Tibial artery (tissue), 4 donors: ENCODE data around the gene SOBP.
A peak's percentile ranks its signal among the peaks of the same experiment; 100 is the strongest.

Experiments
- DNase-seq, 2 donors: peaks; one replicate each; pipeline ENCODE4 v3.0.0-alpha.2; 2019
- H3K27ac ChIP-seq, 2 donors: fragments of 200-600 bp; sonication (generic) in 1 of 2; 1 replicate in 1 of 2; 2 replicates in 1 of 2; pipeline ENCODE4 v1.5.1; 2018 to 2019; ENCODE audit warnings: mild to moderate bottlenecking in 1 of 2
- H3K27me3 ChIP-seq, 2 donors: fragments of 200-600 bp; sonication (generic) in 1 of 2; one replicate each; pipeline versions ENCODE4 v1.5.1 to v1.6.0; 2016 to 2019
- H3K36me3 ChIP-seq, 3 donors: fragments of 200-600 bp; sonication (generic) in 2 of 3; one replicate each; pipeline ENCODE4 v1.5.1; 2016 to 2019; ENCODE audit warnings: mild to moderate bottlenecking in 2 of 3
- H3K4me1 ChIP-seq, 4 donors: fragments of 200-600 bp; sonication (generic) in 2 of 4; 1 replicate in 3 of 4; 2 replicates in 1 of 4; pipeline ENCODE4 v1.5.1; 2016 to 2019
- H3K4me3 ChIP-seq, 2 donors: fragments of 200-600 bp; sonication (generic) in 1 of 2; 1 replicate in 1 of 2; 2 replicates in 1 of 2; pipeline ENCODE4 v1.5.1; 2018 to 2019; ENCODE audit warnings: mild to moderate bottlenecking in 2 of 2
- H3K9me3 ChIP-seq, 3 donors: fragments of 200-600 bp; sonication (generic) in 1 of 3; one replicate each; pipeline ENCODE4 v1.5.1; 2016 to 2019
- intact Hi-C: fragments of 100-400 bp; cut with DNase I; formaldehyde crosslinking; loops from one replicate; pipeline ENCODE4 v1.15.0; 2023; ENCODE audit warnings: low total_unique reads
- TF ChIP-seq, protein P1 (sequence below), 2 experiments: fragments of 200-600 bp in 1 of 2; fragments of 450-650 bp in 1 of 2; IDR thresholded peaks; one replicate each; pipeline ENCODE4 v1.5.1; 2017 to 2019; ENCODE audit warnings: antibody characterized with exemption in 2 of 2, mild to moderate bottlenecking in 1 of 2, moderate library complexity in 1 of 2

SOBP gene

DNA sequence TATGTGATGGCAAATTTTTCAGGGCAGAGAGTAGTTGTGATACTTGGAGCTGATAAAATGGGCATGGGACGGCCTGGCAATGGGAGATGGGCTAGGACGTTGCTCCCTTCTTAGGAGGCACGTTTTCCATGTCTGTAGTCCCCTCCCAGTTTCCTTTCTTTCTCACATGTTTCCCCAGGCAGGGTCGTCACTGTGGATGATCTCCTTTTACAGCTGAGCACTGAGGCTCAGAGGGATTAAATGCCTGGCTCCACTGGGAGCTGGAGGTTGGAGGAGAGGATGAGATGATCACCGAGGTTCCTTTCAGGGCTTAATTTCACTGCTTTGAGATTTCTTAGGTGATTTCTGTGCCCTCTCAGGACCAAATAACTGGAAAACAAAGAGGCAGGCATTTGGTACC lies 136.7 kb downstream of the SOBP start:
- Histone ChIP-seq H3K4me3 (no peak overlapping the region), H3K36me3 (no peaks in the 10 kb centered on the region), H3K4me1 (peaks cover 0 to 32% (median 12%) of the 10 kb centered on the region in 4 donors), H3K9me3 (no peaks in the 10 kb centered on the region), H3K27ac (no peak overlapping the region), H3K27me3 (no peaks in the 10 kb centered on the region)
- no peak for DNase-seq
- TF ChIP-seq, protein P1, sequence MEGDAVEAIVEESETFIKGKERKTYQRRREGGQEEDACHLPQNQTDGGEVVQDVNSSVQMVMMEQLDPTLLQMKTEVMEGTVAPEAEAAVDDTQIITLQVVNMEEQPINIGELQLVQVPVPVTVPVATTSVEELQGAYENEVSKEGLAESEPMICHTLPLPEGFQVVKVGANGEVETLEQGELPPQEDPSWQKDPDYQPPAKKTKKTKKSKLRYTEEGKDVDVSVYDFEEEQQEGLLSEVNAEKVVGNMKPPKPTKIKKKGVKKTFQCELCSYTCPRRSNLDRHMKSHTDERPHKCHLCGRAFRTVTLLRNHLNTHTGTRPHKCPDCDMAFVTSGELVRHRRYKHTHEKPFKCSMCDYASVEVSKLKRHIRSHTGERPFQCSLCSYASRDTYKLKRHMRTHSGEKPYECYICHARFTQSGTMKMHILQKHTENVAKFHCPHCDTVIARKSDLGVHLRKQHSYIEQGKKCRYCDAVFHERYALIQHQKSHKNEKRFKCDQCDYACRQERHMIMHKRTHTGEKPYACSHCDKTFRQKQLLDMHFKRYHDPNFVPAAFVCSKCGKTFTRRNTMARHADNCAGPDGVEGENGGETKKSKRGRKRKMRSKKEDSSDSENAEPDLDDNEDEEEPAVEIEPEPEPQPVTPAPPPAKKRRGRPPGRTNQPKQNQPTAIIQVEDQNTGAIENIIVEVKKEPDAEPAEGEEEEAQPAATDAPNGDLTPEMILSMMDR (IDR thresholded peaks at IDR 0.05) = no peak
- intact Hi-C loops = no loop called here

DNA sequence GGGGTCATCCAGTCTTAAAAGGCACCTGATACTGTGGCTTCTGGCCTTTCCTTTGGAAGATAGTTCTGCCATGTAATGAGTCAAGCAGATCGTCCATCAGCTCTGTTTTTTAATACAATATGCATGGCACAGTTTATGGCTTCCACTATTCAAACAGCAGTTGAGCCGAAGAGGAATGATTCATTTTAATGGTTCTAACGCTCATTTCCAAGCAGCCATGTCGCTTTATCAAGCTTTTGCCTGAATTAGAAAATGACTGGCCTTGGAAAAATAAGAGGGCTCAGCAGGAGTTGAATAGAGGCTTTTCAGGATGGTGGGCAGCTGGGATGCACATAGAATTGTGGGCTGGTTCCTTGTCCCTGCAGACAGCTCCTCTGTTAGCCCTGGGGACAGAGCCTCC lies 138.1 kb downstream of the SOBP start:
- Histone ChIP-seq H3K4me1 (peaks cover 0 to 40% (median 12%) of the 10 kb centered on the region in 4 donors), H3K27me3 (no peaks in the 10 kb centered on the region), H3K27ac (no peak overlapping the region), H3K4me3 (no peak overlapping the region), H3K36me3 (no peaks in the 10 kb centered on the region), H3K9me3 (no peaks in the 10 kb centered on the region)
- intact Hi-C loops = no loop called here
- TF ChIP-seq, protein P1 (IDR thresholded peaks at IDR 0.05) = no peak
- no peak for DNase-seq

DNA sequence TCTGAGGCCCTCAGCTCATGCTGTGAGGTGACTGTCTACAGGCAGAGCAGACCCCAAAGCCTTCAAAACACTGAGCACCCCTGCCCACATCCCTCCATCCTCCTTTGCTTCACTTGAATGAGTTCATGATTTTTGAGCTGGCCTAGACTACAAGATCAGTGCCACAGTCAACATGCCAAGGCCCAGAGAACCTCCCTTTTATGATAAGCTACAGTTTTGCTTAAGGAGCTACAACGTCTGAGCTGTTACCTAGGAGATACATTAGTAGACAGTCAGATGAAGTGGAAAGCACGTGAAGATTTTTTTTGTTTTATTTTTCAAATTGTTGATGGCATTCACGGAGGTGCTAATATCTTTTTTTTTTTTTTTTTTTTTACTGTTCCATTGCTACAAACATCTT lies 139.0 kb downstream of the SOBP start:
- intact Hi-C loops = no loop called here
- Histone ChIP-seq H3K4me1 (peaks cover 0 to 38% (median 12%) of the 10 kb centered on the region in 4 donors), H3K27me3 (no peaks in the 10 kb centered on the region), H3K36me3 (peaks cover 0 to 3% (median 0%) of the 10 kb centered on the region in 3 donors), H3K9me3 (no peaks in the 10 kb centered on the region), H3K27ac (no peak overlapping the region), H3K4me3 (no peak overlapping the region)
- TF ChIP-seq, protein P1 (IDR thresholded peaks at IDR 0.05) = no peak
- DNase-seq = no peak

DNA sequence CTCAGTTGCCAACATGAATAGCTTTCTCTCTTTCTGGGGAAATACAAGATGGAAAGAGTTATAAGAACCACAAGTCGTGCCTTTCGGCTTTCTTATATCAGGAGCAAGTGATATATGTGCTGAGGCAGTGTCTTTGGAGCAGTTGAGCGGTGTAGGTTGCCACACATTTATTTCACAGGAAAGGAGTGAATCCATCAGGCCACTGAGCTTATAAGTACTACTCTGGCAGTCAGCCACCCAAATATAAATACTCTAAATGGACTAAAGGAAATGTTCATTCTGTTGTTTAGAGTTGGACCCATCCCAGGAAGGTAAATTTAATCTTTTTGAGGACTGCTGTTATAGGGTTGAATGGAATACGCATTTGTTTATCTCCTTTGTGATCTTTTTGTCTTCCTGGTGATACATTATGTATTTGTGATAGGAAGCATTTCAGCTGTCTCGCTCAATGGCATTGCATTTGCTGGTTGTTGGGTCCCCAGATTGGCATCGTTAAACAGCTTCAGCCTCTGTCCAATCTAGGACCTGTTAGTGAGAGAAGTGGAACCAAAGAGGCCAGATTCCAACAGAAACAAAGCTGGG lies 139.7 kb downstream of the SOBP start:
- Histone ChIP-seq H3K27me3 (no peaks in the 10 kb centered on the region), H3K4me3 (no peak overlapping the region), H3K27ac (peak overlapping the region in 1 of 2 donors; percentile 29), H3K4me1 (peaks cover 0 to 38% (median 17%) of the 10 kb centered on the region in 4 donors), H3K36me3 (peaks cover 0 to 8% (median 0%) of the 10 kb centered on the region in 3 donors), H3K9me3 (no peaks in the 10 kb centered on the region)
- no peak for DNase-seq
- intact Hi-C loops = no loop called here
- TF ChIP-seq, protein P1 (IDR thresholded peaks at IDR 0.05) = no peak

DNA sequence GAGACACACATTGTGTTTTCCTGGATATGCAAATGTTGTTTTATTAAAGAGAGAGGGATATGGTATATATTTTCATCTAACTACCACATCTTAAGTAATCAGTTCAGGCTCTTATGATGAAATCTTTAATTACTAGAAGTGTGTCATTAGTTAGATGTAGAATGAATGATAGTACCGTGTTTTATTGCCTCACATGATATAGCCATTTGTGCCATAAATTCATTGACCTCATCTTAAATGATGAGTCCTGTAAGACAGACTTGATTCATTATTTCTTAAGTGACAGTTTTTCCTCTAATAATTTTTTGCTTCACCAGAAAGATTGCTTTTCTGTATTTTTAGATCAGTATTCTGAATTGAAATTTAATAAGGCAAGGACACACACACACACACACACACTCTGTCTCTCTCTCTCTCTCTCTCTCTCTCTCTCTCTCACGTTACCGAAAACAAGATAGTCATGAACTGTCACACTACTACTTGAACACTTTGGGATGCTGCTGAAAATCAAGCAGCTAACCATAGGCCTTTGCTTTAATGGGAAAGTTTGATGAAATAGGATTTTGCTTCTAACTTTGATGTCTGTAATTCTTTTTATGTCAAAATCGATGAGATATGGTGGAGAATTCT lies 140.5 kb downstream of the SOBP start:
- no peaks in the 10 kb centered on the region for H3K9me3 ChIP-seq
- H3K36me3 ChIP-seq = peaks cover 0 to 12% (median 0%) of the 10 kb centered on the region in 3 donors
- intact Hi-C loops = no loop called here
- H3K4me3 ChIP-seq = no peak overlapping the region
- H3K27ac ChIP-seq = no peak overlapping the region
- no peaks in the 10 kb centered on the region for H3K27me3 ChIP-seq
- TF ChIP-seq, protein P1 (IDR thresholded peaks at IDR 0.05) = no peak
- H3K4me1 ChIP-seq = peaks cover 0 to 38% (median 17%) of the 10 kb centered on the region in 4 donors
- no peak for DNase-seq
